ENCODE results near the gene GRWD1.

- TF ChIP-seq MYC (IDR thresholded peaks at IDR 0.05; ENCODE audit: low read depth, low read length) (no peak), CTCF (IDR thresholded peaks at IDR 0.05; ENCODE audit: low read depth, low read length) (no peak)
These were observed 47.7 kb upstream of the GRWD1 start for GRCh38 chr19:48398102-48398374.

All from NB4 (cell line).